Transverse colon (tissue), 4 donors: ENCODE measurements around the gene NCK1. TPM values are rescaled to one million over a fixed set of nuclear protein-coding genes. Genes with fewer than 3 reads are reported as not detected.

Experiments used
- DNase-seq: peaks from one replicate; pipeline ENCODE4 v3.0.0-alpha.2; 2019
- H3K27ac ChIP-seq, 4 donors: fragments of 200-600 bp; sonication (generic); 2 replicates each; pipeline ENCODE4 v1.5.1; 2016 to 2018; ENCODE audit warnings: inconsistent platforms in 4 of 4
- H3K27me3 ChIP-seq: fragments of 200-600 bp; sonication (generic); 2 replicates; pipeline ENCODE4 v1.5.1; 2017; ENCODE audit warnings: inconsistent platforms
- H3K36me3 ChIP-seq, 4 donors: fragments of 200-600 bp; sonication (generic); 2 replicates each; pipeline ENCODE4 v1.5.1; 2017 to 2019; ENCODE audit warnings: inconsistent platforms in 4 of 4
- H3K4me1 ChIP-seq, 4 donors: fragments of 200-600 bp; sonication (generic); 2 replicates each; pipeline ENCODE4 v1.5.1; 2017 to 2020; ENCODE audit warnings: inconsistent platforms in 4 of 4
- H3K4me3 ChIP-seq, 4 donors: fragments of 200-600 bp; sonication (generic); 1 replicate in 1 of 4; 2 replicates in 3 of 4; pipeline versions ENCODE4 v1.5.1 to v1.6.1; 2017 to 2019; ENCODE audit warnings: inconsistent platforms in 4 of 4
- H3K9me3 ChIP-seq, 2 donors: fragments of 200-600 bp; sonication (generic); 2 replicates each; pipeline ENCODE4 v1.5.1; 2017 to 2019; ENCODE audit warnings: inconsistent platforms in 2 of 2
- CTCF ChIP-seq, 5 experiments: fragments of 200-600 bp in 3 of 5; fragments of 450-650 bp in 2 of 5; sonication (generic) in 3 of 5; IDR thresholded peaks; 1 replicate in 2 of 5; 2 replicates in 3 of 5; pipeline ENCODE4 v1.5.1; 2016 to 2017; ENCODE audit warnings: antibody characterized with exemption in 5 of 5, inconsistent platforms in 3 of 5, mild to moderate bottlenecking in 2 of 5, moderate library complexity in 1 of 5
- EP300 ChIP-seq: sonication (generic); formaldehyde crosslinking; IDR thresholded peaks from one replicate; pipeline ENCODE4 v1.6.1; 2017; ENCODE audit warnings: antibody characterized with exemption, low read depth
- POLR2A ChIP-seq: fragments of 450-650 bp; IDR thresholded peaks from one replicate; pipeline ENCODE4 v1.6.1; 2016; ENCODE audit warnings: antibody characterized with exemption, mild to moderate bottlenecking, moderate library complexity
- POLR2AphosphoS5 ChIP-seq, 3 donors: sonication (generic); formaldehyde crosslinking; IDR thresholded peaks; one replicate each; pipeline ENCODE4 v1.6.1; 2016; ENCODE audit warnings: antibody characterized with exemption in 3 of 3
- WGBS, 2 donors: methylation state at CpG; one replicate each; pipeline ENCODE4 v1.1.5; 2018; ENCODE audit warnings: low coverage in 1 of 2; 5-methylcytosine and 5-hydroxymethylcytosine counted together
- in situ Hi-C, 4 donors: fragments of 200-750 bp; cut with MboI; loops; one replicate each; pipeline versions ENCODE4 v1.15.0 to v1.15.1; 2017; ENCODE audit warnings: low sequenced_read_pairs in 3 of 4, low pct_ligation_motif_present in 1 of 4, low pct_unique_long_range_greater_than_20kb in 1 of 4
- intact Hi-C: fragments of 100-400 bp; cut with DNase I; formaldehyde crosslinking; loops from one replicate; pipeline ENCODE4 v1.15.1; 2023; ENCODE audit warnings: low total_unique reads
- total RNA-seq, 4 donors: library from RNA; depleted of rRNA; stranded (reverse); fragments of >200 nt; gene quantifications; one replicate each; pipeline ENCODE4 v1.1.0, GENCODE V29; 2016

Gene NCK1
- total RNA-seq, 4 donors from 2014 or later = 0.80 to 71.4 (median 45.2) TPM

- Histone ChIP-seq H3K36me3 (peaks cover 0 to 2% (median 0%) of the 10 kb centered on the region in 4 donors), H3K9me3 (no peaks in the 10 kb centered on the region), H3K27ac (no peak overlapping the region), H3K27me3 (no peaks in the 10 kb centered on the region), H3K4me3 (no peak overlapping the region), H3K4me1 (peaks cover 0 to 48% (median 21%) of the 10 kb centered on the region in 4 donors)
- intact Hi-C loops (no loop called here), in situ Hi-C loops (no loop called here)
- no peak for TF ChIP-seq POLR2A
- TF ChIP-seq CTCF (IDR thresholded peaks at IDR 0.05) = no peak
- TF ChIP-seq EP300 = no peak
- TF ChIP-seq POLR2AphosphoS5 (IDR thresholded peaks at IDR 0.05) = no peak
- no peak for DNase-seq
- 60 to 72% methylated on average over 1 of the region's 1 CpG for WGBS, 2 donors
These were observed 77.5 kb downstream of the NCK1 start for GRCh38 chr3:136939489-136939888.

DNA sequence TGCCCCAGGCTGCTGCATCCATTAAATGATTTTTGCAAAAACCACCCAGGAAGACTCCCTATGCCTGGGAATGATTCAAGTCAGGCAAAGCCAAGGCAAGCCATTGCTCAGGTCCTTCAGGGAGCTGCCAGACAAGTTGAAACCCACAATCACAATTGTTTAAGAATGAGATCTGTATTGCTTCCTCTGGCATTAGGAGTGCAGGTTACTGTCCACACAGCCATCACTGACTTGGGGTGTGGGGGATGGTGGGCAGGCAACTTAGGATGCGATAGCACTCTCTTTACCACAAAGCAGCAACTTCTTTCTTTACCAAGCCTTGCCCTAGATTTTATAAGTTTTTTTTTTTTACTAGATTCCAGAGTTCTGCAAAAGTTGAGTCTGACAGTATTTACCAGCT, 80.8 kb downstream of the NCK1 start:
- no peak for DNase-seq
- no peak overlapping the region for H3K27ac ChIP-seq
- no peaks in the 10 kb centered on the region for H3K27me3 ChIP-seq
- no peak for TF ChIP-seq POLR2A
- TF ChIP-seq CTCF (IDR thresholded peaks at IDR 0.05) = no peak
- TF ChIP-seq POLR2AphosphoS5 (IDR thresholded peaks at IDR 0.05) = no peak
- TF ChIP-seq EP300 = no peak
- no peaks in the 10 kb centered on the region for H3K9me3 ChIP-seq
- peaks cover 0 to 9% (median 2%) of the 10 kb centered on the region in 4 donors for H3K36me3 ChIP-seq
- in situ Hi-C loops = no loop called here
- WGBS, 2 donors = 84 to 100% methylated on average over 1 of the region's 1 CpG
- H3K4me1 ChIP-seq = peaks cover 0 to 65% (median 23%) of the 10 kb centered on the region in 4 donors
- intact Hi-C loops = no loop called here
- H3K4me3 ChIP-seq = no peak overlapping the region

DNA sequence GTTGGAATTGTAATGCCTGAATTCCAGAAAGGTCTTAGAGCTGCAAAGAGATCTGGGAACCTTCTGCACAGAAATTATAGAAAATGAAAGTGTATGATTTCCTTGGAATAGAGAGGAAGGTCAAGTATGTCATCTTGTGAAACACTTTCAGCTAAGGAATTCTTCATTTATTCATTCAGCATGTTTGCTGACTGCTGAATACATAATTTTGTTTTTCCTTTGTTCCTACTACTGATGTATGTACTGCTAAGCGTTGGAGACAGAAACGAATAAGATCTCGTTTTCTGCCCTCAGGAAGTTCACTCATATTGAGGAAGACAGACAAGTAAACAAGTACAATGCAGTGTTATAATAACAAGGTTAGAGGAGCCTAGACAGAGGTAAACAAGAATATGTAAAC, 81.4 kb downstream of the NCK1 start:
- Histone ChIP-seq H3K4me3 (no peak overlapping the region), H3K27me3 (no peaks in the 10 kb centered on the region), H3K9me3 (no peaks in the 10 kb centered on the region), H3K27ac (no peak overlapping the region), H3K4me1 (peaks cover 0 to 60% (median 17%) of the 10 kb centered on the region in 4 donors), H3K36me3 (peaks cover 0 to 9% (median 2%) of the 10 kb centered on the region in 4 donors)
- no peak for DNase-seq
- 69 to 83% methylated on average over 3 of the region's 3 CpGs for WGBS, 2 donors
- intact Hi-C loops (no loop called here), in situ Hi-C loops (no loop called here)
- TF ChIP-seq CTCF (IDR thresholded peaks at IDR 0.05) (no peak), EP300 (no peak), POLR2A (no peak), POLR2AphosphoS5 (IDR thresholded peaks at IDR 0.05) (no peak)

DNA sequence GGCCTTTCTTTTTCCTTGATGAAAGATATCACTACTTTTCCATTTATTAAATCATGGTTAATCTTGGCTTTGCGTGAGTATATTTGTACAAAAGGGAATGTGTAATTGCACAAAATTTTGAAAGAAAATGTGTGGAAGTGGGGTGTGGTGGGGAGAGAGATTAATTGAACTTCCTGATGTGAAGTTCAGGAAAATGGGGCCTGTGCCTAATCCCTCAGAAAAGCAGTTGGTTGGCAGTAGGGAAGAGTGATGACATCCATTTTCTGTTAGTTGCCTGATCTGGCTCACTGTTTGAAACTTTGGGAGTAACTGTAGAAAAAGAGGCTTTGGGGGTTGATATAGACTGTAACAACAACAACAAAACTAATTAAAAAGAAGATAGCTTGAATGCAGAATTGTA, 85.0 kb downstream of the NCK1 start:
- no peak overlapping the region for H3K4me3 ChIP-seq
- in situ Hi-C loops (no loop called here), intact Hi-C loops (no loop called here)
- no peak for TF ChIP-seq EP300
- no peak for TF ChIP-seq POLR2AphosphoS5 (IDR thresholded peaks at IDR 0.05)
- TF ChIP-seq POLR2A = no peak
- TF ChIP-seq CTCF (IDR thresholded peaks at IDR 0.05) = no peak
- WGBS, 2 donors = 87 to 92% methylated on average over 1 of the region's 1 CpG
- peaks cover 0 to 41% (median 14%) of the 10 kb centered on the region in 4 donors for H3K4me1 ChIP-seq
- H3K27ac ChIP-seq = no peak overlapping the region
- H3K27me3 ChIP-seq = no peaks in the 10 kb centered on the region
- no peak for DNase-seq
- H3K9me3 ChIP-seq = no peaks in the 10 kb centered on the region
- H3K36me3 ChIP-seq = peaks cover 0 to 9% (median 2%) of the 10 kb centered on the region in 4 donors
